B cell (primary cell): ENCODE measurements around the gene ULK1. TPM values are rescaled to one million over a fixed set of nuclear protein-coding genes. Genes with fewer than 3 reads are reported as not detected.

Experiments used
- ATAC-seq: fragments of 200-7000 bp; cut with Tn5 transposase; one replicate; pipeline ENCODE4 v1.10.0; 2021; ENCODE audit warnings: low read depth, mild to moderate bottlenecking, moderate number of reproducible peaks, moderate library complexity
- CTCF ChIA-PET: fragments of 350-600 bp; sonication (Branson Sonifier 250); formaldehyde crosslinking; loops from one replicate; lab custom pipeline; 2021; ENCODE audit warnings: antibody characterized with exemption, inconsistent platforms; lab: Charles Lee
- POLR2A ChIA-PET: fragments of 350-600 bp; sonication (Branson Sonifier 250); formaldehyde crosslinking; loops from one replicate; lab custom pipeline; 2021; ENCODE audit warnings: antibody characterized with exemption; lab: Charles Lee
- DNase-seq: peaks from one replicate; pipeline ENCODE4 v3.0.0; 2013
- H2AFZ ChIP-seq: 2 replicates; pipeline ENCODE4 v1.6.1; 2012; ENCODE audit warnings: mild to moderate bottlenecking, low read depth, low read length; ENCODE audit not compliant: insufficient read depth, poor library complexity, severe bottlenecking
- H3K27ac ChIP-seq, 2 donors: 1 replicate in 1 of 2; 2 replicates in 1 of 2; pipeline ENCODE4 v1.5.1; 2012 to 2013; ENCODE audit warnings: low read length in 2 of 2, mild to moderate bottlenecking in 2 of 2, moderate library complexity in 1 of 2
- H3K27me3 ChIP-seq, 4 experiments: fragments of 200-600 bp in 1 of 4; sonication (generic) in 1 of 4; replicated peaks in 1 of 4; 1 replicate in 2 of 4; 2 replicates in 2 of 4; pipeline versions ENCODE4 v1.6.1 to v1.7.0; 2013 to 2016; ENCODE audit warnings: low read length in 3 of 4, mild to moderate bottlenecking in 2 of 4, mixed read lengths in 1 of 4, moderate library complexity in 1 of 4; ENCODE audit not compliant: insufficient read depth in 4 of 4, control insufficient read depth in 3 of 4; ENCODE audit errors: control extremely low read depth in 1 of 4
- H3K36me3 ChIP-seq, 2 experiments: replicated peaks in 1 of 2; 1 replicate in 1 of 2; 2 replicates in 1 of 2; pipeline versions ENCODE4 v1.6.1 to v1.7.1; 2013; ENCODE audit warnings: low read length in 1 of 2; ENCODE audit not compliant: insufficient read depth in 2 of 2, control insufficient read depth in 1 of 2; ENCODE audit errors: control extremely low read depth in 1 of 2, extremely low read depth in 1 of 2
- H3K4me1 ChIP-seq, 2 donors: fragments of 200-600 bp in 1 of 2; sonication (generic) in 1 of 2; 1 replicate in 1 of 2; 2 replicates in 1 of 2; pipeline versions ENCODE4 v1.5.1 to v1.6.1; 2013 to 2017; ENCODE audit warnings: low read length in 2 of 2; ENCODE audit not compliant: control insufficient read depth in 2 of 2, insufficient read depth in 2 of 2
- H3K4me2 ChIP-seq: replicated peaks from 2 replicates; pipeline ENCODE3; 2012; ENCODE audit warnings: mild to moderate bottlenecking, low read depth, low read length; ENCODE audit not compliant: poor library complexity, severe bottlenecking
- H3K4me3 ChIP-seq, 5 experiments: fragments of 200-600 bp in 1 of 5; sonication (generic) in 1 of 5; 1 replicate in 3 of 5; 2 replicates in 2 of 5; pipeline versions ENCODE4 v1.5.1 to v1.7.0; 2011 to 2016; ENCODE audit warnings: low read length in 4 of 5, mild to moderate bottlenecking in 4 of 5, low read depth in 2 of 5, control low read depth in 1 of 5, moderate library complexity in 1 of 5; ENCODE audit not compliant: insufficient read depth in 1 of 5; ENCODE audit errors: control extremely low read depth in 1 of 5, extremely low read depth in 1 of 5
- H3K79me2 ChIP-seq: fragments of 200-600 bp; sonication (generic); one replicate; pipeline ENCODE4 v1.6.0; 2016; ENCODE audit warnings: low read length; ENCODE audit not compliant: control insufficient read depth, insufficient read depth
- H3K9ac ChIP-seq: fragments of 200-600 bp; sonication (generic); 2 replicates; pipeline ENCODE4 v1.6.1; 2017; ENCODE audit warnings: mild to moderate bottlenecking, low read length, moderate library complexity
- H3K9me3 ChIP-seq, 3 donors: one replicate each; pipeline versions ENCODE4 v1.6.1 to v1.7.1; 2013; ENCODE audit warnings: low read length in 2 of 3; ENCODE audit not compliant: control insufficient read depth in 2 of 3, insufficient read depth in 1 of 3; ENCODE audit errors: control extremely low read depth in 1 of 3
- H4K20me1 ChIP-seq: 2 replicates; pipeline ENCODE4 v1.6.0; 2012; ENCODE audit warnings: mild to moderate bottlenecking, low read length; ENCODE audit not compliant: insufficient read depth, control insufficient read depth, poor library complexity, severe bottlenecking
- H3K27ac Mint-ChIP-seq: one replicate; pipeline ENCODE4 v1.8.0; 2021; ENCODE audit warnings: mixed read lengths
- H3K27me3 Mint-ChIP-seq: one replicate; pipeline ENCODE4 v1.8.0; 2021; ENCODE audit warnings: mixed read lengths
- H3K4me1 Mint-ChIP-seq: one replicate; pipeline ENCODE4 v1.8.0; 2021; ENCODE audit warnings: mixed read lengths
- H3K4me3 Mint-ChIP-seq: one replicate; pipeline ENCODE4 v1.8.0; 2021; ENCODE audit warnings: mixed read lengths
- H3K9me3 Mint-ChIP-seq: one replicate; pipeline ENCODE4 v1.8.0; 2022; ENCODE audit warnings: mixed read lengths; ENCODE audit not compliant: insufficient read depth
- EZH2 ChIP-seq: IDR thresholded peaks from 2 replicates; pipeline ENCODE4 v1.6.1; 2012; ENCODE audit warnings: borderline replicate concordance, low read depth, mild to moderate bottlenecking, moderate library complexity, low read length; ENCODE audit not compliant: insufficient read depth, poor library complexity, severe bottlenecking
- WGBS: methylation state at CpG from one replicate; pipeline ENCODE4 v1.1.5; 2013; ENCODE audit warnings: missing lambda C conversion rate; ENCODE audit not compliant: insufficient coverage; 5-methylcytosine and 5-hydroxymethylcytosine counted together
- intact Hi-C: fragments of 100-400 bp; cut with micrococcal nuclease; formaldehyde crosslinking; loops from one replicate; pipeline ENCODE4 v1.10.0; 2022
- polyA plus RNA-seq: library from polyadenylated mRNA; depleted of rRNA; stranded (reverse); fragments of >200 nt; gene quantifications from 2 replicates; pipeline ENCODE4 v1.2.3, GENCODE V29; 2012
- total RNA-seq, 2 donors: library from RNA; stranded (reverse); fragments of 120-200 nt in 1 of 2; gene quantifications; 1 replicate in 1 of 2; 2 replicates in 1 of 2; pipeline versions ENCODE4 v1.2.3 to v1.2.4, GENCODE V29; 2013 to 2022
- TF ChIP-seq, protein P1 (sequence below): fragments of 200-600 bp; IDR thresholded peaks from one replicate; pipeline ENCODE4 v1.8.0; 2022; ENCODE audit warnings: antibody characterized with exemption, mild to moderate bottlenecking

The ULK1 gene
- total and polyA plus RNA-seq, 2 donors (not counting 1 experiment from before 2014, with no cell fraction given), result 38.9 to 59.5 TPM

DNA sequence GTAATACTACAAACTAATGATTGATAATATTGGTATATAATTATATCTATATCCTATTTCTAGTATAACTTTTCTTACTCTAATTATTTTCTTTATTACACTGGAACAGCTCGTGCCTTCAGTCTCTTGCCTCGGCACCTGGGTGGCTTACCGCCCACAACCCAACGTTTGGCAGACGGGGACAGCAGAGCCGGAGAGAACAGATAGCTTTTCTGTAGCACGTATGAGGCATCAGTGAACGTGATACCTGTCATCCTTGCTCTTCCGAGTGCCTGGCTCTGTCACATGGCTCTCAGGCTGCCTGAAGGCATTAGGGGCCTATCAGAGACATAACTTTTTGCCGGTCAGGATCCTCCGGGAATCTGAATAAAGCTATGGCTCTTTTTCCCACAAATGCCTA, 40.1 kb downstream of the ULK1 start:
- ChIA-PET CTCF (no interaction called here), POLR2A (no interaction called here)
- H2AFZ ChIP-seq, result no peak overlapping the region

DNA sequence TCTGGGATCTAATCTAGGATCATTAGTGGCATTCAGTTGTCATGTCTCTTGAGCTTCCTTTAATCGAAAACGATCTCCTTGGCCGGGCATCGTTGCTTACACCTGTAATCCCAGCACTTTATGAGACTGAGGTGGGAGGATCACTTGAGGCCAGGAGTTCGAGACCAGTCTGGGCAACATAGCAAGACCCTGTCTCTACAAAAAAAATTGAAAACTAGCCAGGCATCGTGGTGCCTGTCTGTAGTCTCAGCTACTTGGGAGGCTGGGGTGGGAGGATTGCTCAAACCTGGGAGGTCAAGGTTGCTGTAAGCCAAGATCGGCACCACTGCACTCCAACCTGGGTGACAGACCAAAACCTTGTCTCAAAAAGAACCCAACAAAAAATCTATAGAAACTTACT, 43.7 kb downstream of the ULK1 start:
- Mint-ChIP-seq H3K27me3 (no peaks in the 10 kb centered on the region), H3K9me3 (no peaks in the 10 kb centered on the region), H3K4me3 (no peak overlapping the region), H3K27ac (no peak overlapping the region), H3K4me1 (no peaks in the 10 kb centered on the region)
- no peak overlapping the region for H3K27ac ChIP-seq
- no peak for DNase-seq
- no peak for TF ChIP-seq EZH2
- TF ChIP-seq, protein P1, sequence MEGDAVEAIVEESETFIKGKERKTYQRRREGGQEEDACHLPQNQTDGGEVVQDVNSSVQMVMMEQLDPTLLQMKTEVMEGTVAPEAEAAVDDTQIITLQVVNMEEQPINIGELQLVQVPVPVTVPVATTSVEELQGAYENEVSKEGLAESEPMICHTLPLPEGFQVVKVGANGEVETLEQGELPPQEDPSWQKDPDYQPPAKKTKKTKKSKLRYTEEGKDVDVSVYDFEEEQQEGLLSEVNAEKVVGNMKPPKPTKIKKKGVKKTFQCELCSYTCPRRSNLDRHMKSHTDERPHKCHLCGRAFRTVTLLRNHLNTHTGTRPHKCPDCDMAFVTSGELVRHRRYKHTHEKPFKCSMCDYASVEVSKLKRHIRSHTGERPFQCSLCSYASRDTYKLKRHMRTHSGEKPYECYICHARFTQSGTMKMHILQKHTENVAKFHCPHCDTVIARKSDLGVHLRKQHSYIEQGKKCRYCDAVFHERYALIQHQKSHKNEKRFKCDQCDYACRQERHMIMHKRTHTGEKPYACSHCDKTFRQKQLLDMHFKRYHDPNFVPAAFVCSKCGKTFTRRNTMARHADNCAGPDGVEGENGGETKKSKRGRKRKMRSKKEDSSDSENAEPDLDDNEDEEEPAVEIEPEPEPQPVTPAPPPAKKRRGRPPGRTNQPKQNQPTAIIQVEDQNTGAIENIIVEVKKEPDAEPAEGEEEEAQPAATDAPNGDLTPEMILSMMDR, result no peak
- no peaks in the 10 kb centered on the region for H3K79me2 ChIP-seq
- ATAC-seq, result no peak
- H3K4me3 ChIP-seq, result no peak overlapping the region
- peaks cover 0 to 5% (median 0%) of the 10 kb centered on the region in 3 donors for H3K9me3 ChIP-seq
- H3K9ac ChIP-seq, result no peak overlapping the region
- no CpG with 5 or more reads among the region's 7 CpGs for WGBS
- POLR2A ChIA-PET, result no interaction called here
- no peaks in the 10 kb centered on the region for H3K4me1 ChIP-seq
- H2AFZ ChIP-seq, result no peak overlapping the region
- H3K36me3 ChIP-seq, result peaks cover 0 to 54% of the 10 kb centered on the region in 2 experiments
- H3K4me2 ChIP-seq, result no peak overlapping the region
- intact Hi-C loops, result no loop called here
- CTCF ChIA-PET, result interaction anchor here (1.0 kb wide), 1 partner anchor 11 kb away, joined by 3 read pairs; the partner anchor contains the start of gene EP400
- peaks cover 4% of the 10 kb centered on the region for H4K20me1 ChIP-seq
- H3K27me3 ChIP-seq, result no peaks in the 10 kb centered on the region

More for the DNA sequence above, 40.1 kb downstream of the ULK1 start:
- DNase-seq, result no peak
- Histone ChIP-seq H3K79me2 (peaks cover 4% of the 10 kb centered on the region), H4K20me1 (no peaks in the 10 kb centered on the region), H3K27me3 (no peaks in the 10 kb centered on the region), H3K4me2 (no peak overlapping the region), H3K27ac (no peak overlapping the region), H3K9me3 (no peaks in the 10 kb centered on the region), H3K4me3 (no peak overlapping the region), H3K9ac (no peak overlapping the region), H3K36me3 (peaks cover 0 to 47% of the 10 kb centered on the region in 2 experiments), H3K4me1 (peaks cover 8 to 13% of the 10 kb centered on the region in 2 donors)
- TF ChIP-seq, protein P1, result no peak
- 95% methylated on average over 11 of the region's 11 CpGs for WGBS
- H3K4me3 Mint-ChIP-seq, result no peak overlapping the region
- no peak for ATAC-seq
- H3K4me1 Mint-ChIP-seq, result peaks cover 10% of the 10 kb centered on the region
- no peaks in the 10 kb centered on the region for H3K27me3 Mint-ChIP-seq
- no peak overlapping the region for H3K27ac Mint-ChIP-seq
- intact Hi-C loops, result no loop called here
- H3K9me3 Mint-ChIP-seq, result no peaks in the 10 kb centered on the region
